ENCODE results near the gene STK17A.

DNA sequence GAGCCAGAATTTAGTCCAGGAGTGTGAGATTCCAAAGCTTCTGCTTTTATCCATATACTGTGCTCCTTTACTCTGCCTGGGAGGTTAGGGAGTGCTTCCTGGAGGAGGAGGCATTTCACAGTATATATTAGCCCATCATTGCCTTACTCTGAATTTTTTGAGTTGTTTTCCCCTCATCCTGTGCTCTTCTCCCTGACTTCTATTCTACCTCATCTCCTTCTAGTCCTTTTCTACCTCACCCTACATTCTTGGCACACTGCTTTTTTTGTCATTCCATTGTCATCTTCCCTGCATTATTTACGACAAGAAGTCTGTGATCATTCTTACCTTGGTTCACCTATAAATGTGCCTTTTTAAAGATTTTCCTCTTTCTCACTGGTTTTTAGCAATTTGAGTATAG, 21.3 kb downstream of the STK17A start:
- TF ChIP-seq GATA2 (IDR thresholded peaks at IDR 0.05; ENCODE audit: low read depth, low read length) = no peak
- no peak for TF ChIP-seq GATA3 (IDR thresholded peaks at IDR 0.05; ENCODE audit: low read depth, low read length)

Data from SH-SY5Y (cell line).